NCI-H1048 (cell line): ENCODE results near the gene CHST11.

ENCODE experiments used
- DNase-seq: peaks from one replicate; lab custom pipeline; 2025; lab: John Stamatoyannopoulos, UW

Gene CHST11

DNA sequence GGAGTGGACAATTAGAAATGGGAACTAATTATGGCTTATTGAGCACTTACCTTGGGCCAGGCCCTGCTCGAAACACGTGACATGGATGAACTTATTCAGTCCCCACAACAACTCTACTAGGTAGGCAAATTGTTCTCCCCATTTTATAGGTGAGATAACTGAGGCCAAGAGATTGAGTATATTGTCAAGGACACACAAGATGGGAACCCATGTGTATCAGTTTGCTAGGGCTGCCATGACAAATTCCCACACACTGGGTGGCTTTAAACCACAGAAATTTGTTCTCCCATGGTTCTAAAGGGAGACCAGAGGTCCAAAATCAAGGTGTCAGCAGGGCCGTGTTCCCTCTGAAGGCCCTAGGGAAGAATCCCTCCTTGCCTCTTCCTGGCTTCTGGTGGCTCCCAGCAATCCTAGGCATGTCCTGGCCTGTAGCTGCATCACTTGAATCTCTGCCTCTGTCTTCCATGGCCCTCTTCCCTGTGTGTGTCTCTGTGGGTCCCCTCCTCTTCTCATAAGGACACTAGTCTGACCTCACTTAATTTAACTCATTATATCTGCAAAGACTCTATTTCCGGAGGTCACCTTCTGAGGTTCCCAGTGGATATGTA is 128.8 kb downstream of the CHST11 start:
- DNase-seq = no peak

DNA sequence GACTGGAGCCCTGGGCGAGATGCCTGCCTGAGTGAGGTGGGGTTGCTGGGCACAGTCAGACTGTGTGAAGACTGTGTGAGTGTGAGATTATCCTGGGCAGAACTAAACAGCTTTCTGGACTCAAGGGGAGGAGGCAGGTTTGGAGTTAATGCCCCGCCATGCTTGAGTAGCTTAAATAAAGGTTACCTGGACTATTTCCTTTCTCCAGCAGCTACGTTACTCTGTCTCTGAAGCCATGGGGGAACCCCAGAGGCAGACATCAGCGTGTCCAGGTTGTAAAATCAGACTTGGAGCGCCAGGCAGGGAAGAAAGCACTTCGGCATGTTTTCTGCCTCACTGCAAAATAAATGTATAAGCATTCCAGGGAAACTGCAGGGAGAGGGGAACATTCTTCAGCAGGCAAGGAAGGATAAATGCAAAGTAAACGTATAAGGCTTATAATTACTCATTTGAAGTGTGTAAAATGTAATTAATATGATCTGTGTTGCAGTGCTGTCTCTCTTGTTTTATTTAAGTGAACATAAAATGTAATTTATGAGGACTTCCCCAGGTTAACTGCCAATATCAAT is 129.7 kb downstream of the CHST11 start:
- DNase-seq = no peak

DNA sequence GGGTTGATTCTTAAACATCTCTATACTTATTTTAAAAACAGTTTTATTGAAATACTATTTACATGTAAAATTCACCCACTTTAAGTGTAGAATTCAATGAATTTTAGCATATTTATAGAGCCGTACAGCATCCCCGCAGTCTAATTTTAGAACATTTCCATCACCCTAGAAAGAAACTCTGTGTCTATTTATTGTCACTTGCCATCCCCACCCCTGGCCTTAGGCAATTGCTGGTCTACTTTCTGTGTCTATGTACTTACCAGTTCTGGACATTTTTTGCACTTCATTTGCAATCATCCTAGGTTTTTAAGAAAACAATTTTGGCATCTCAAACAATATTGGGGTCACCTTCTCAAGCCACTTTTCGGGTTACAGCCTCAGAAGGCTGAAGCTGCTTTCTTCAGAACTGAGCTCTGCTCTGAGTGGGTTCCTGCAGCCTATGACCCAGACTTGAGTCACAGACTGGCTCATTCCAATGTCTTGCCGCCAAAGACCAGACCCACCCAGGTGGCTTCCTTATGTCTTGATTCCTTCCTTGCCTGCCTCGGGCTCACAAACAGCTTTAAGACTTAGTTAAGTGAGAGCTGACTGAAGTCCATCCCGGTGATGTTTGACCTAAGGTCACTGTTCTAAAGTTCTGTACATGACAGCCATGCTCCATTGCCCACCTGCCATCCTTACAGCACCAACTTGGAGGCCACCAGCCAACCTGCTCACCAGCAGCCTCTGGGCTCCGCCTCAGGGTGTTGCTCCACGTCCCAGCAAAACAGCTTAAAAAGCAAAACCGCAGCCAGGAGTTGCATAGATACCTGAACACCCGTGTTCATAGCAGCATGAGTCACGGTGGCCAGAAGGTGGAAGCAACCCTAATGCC is 131.5 kb downstream of the CHST11 start:
- no peak for DNase-seq

DNA sequence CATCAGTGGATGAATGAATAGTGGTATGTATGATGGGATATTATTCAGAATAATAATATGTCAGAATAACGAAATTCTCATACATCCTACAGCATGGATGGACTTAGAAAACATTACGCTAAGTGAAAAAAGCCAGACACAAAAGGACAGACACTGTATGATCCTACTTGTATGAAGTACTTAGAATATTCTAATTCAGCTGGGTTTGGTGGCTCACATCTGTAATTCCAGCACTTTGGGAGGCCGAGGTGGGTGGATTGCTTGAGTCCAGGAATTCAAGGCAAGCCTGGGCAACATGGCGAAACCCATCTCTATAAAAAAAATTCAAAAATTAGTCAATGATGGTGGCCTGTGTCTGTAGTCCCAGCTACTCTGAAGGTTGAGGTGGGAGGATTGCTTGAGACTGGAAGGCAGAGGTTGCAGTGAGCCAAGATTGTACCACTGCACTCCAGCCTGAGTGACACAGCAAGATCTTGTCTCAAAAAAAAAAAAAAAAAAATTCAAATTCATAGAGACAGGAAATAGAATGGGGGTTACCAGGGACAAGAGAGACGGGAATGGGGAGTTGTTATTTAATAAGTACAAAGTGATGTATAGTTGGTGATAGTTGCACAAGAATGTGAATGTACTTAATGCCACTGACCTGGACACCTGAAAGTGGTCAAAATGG is 132.3 kb downstream of the CHST11 start:
- no peak for DNase-seq

DNA sequence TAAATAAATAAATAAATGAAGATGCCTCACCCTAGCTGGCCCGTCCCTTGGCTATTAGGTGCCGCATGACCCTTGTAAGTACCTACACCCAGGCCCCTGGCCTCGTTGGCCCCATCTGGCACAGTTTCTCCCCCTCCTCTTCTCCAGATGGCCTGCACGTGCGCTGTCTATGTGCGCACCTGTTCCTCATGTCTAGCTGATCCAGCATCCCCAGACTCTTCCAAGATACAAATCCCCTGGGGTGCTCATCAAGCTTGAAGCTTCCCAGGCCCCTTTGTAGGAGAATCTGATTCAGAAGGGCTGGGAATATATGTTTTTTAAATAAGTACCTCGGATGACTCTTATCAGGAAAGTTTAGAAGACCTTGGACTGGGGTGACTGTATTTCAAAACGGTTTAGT is 133.3 kb downstream of the CHST11 start:
- no peak for DNase-seq

DNA sequence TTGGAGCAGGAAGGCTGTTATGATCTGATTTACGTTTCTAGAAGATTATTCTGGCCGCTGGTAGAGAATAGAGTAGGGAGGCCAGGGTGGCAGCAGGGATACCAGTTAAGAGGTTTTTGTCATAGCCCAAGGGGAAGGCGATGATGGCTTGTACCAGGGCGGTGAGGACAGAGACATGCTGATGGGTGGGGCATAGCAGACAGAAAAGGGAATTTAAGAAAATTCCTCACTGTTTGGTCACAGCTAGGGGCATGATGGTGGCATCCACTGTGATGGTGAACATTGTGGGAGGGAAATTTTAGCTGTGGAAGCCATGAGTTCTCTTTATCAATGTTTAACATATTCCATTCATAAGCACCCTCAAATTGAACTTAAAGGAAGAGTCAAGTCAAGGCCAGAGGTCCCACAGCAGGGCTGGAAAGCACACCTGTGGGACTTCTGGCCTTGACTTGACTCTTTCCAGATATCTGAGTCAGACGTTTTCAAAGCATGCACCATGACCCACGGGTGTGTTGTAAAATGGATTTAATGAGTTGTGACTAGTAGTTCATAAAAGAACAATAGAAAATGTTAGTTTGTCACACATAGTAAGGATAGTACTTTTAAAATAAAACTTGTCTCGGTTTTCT is 134.6 kb downstream of the CHST11 start:
- DNase-seq = no peak

DNA sequence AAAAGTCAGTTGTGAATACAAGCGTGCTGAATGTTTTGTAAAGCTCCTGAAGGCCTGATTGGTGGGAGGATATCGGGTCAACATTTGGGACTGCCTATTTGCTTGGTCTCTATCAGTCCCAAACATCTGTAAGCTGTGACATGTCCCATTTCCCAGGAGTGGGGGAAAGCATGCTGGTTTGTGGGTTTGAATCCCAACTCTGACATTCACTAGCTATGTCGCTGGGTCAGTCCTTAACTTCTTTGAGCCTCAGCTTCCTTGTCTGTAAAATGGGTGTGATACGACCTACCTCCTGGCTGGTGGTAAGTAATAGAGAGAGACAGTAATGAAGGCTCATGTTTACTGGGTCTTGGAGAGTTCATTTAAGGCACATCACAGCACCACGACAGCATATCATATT is 136.7 kb downstream of the CHST11 start:
- DNase-seq = no peak

DNA sequence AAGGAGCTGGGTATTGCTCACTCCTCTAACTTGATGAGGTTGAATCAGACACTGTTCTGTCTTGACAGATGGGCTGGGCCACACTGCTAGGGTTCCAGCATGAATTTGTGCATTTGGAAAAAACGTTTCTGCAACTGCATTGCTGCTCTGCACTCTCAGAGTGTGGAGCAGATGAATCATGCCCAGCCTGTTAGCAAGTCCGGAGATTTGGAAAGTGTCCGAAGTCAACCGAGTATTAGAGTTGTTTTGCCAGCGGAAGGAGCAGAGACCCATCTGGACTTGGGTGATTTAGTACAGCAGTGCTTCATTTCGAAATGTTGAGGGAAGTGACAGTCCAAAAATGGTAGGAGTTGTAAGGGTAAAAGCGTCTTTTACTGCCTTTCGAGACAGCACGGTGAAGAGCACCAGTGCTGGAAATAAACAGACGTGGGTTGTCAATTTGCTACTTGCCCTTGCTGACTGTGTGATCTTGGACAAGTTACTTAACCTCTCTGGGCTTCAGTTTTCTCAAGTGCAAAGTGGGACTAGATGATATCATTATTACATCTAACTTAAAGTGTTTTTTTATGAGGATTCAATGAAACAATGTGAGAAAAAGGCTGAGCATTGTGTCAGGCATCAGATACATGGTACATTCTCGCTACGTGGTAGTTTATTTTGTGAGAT is 139.5 kb downstream of the CHST11 start:
- DNase-seq = no peak

DNA sequence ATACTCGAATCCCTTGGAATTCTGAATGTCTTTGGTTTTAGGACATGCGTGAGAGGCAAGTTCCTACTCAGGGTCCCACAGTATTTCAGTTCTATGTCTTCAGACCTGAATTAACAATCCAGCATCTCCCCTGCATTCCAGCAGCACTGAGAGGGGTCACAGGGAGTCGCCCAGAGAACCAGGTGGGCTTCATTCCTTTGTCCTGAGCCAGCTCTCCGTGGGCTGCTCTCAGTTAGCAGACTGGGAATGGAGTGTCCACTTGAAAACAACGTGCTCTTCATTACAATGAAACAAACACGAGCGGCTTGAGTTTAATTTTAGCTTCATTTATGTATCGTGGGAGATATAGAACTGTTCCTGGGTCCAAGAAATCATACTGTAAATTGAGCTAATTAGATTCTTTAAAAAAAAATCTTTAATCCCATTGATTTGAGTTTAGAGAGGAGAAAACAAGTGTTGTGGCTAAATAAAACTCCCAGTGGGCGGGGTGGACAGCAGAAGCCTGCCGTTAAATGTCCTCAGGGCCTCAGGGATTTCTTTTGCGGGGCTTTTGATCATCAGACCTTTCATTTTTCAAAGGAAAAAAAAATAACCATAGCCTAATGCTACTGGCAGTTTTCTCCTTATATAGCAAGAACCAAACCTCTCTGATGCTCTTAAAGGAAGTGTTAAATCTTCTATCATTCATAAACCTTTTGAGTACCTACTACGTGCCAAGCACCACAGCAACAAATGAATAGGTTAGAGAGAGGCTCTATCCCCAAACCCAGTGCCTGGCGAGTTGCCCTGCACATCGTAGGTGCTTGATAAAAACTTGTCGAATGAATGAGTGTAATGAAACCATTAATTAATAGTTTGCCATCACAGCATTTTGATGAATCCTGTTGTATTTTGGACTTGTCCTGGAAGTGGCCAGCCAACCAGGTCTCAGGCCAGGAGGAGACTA is 140.4 kb downstream of the CHST11 start:
- DNase-seq = no peak

DNA sequence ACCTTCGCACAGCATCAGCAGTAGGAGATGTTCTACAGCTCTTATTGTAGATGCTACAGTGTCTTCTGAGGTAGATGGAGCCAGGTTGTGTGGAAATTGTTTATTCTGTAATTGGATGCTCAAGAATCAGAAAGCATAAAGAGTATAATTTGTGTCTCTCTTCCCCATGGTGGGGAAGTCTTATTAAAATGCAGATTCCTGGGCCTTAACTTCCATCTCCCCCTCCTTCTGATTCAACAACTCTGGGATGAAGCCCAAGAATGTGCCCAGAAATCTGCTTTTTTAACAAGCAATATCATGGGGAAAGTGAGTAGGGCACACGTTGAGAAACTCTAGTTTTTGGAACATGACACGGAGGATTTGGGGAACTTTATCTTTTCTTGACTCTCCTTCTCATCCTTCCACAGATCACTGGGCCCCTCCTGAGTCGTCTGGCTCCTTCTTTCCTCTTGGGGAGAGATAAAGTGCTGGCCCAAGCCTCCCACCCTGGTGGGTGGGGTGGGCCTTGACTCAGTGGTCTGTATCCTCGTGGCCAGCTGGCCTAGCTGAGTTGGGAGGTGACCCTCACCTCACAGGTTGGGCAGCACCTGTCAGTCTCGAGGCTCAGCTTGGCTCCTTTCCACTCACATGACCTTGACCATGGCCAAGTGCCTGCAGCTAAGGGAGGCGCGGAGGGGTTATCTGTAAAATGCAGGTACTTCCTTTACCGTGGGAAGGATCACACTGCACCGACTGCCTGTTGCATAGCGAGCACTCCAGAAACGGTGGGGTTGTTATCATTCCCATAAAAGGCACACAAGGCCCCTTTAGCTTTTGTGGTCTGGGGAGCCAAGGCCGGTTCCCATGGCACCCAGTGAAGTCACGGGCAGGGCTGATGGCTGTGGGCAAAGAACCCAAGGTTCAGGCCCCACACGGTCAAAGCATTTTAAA is 141.9 kb downstream of the CHST11 start:
- no peak for DNase-seq

DNA sequence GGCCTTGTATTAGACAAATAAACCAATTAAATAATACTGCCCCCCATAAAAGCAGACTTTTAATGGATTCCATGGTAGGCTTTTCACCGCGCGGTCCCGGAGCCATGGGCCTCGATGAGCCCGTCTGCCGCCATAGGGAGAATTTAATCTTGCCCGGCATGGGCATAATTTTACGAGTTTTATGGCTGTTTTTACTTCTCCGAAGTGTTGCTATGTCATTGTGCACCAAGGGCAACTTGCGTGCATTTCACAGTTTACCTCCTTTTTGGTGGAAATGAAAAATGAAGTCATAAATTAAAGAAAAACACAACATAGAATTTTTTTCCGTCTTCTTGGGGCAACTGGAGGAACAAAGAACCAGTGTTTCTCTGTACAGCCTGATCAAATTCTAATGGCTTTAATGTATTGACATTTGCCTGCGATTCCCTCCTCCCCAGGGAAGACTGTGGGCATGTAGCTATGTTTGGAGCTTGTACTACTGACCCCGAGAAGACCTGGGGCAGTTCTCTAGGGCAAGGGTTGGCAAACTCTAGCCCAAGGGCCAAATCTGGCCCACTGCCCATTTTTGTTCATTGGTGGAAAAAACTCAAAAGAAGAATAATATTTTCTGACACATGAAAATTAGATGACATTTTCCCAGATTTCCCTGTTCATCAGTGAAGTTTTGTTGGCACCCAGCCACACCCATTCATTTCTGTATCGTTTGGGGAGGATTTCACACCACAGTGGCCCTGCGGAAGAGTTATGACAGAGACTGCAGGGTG is 142.7 kb downstream of the CHST11 start:
- DNase-seq = no peak

DNA sequence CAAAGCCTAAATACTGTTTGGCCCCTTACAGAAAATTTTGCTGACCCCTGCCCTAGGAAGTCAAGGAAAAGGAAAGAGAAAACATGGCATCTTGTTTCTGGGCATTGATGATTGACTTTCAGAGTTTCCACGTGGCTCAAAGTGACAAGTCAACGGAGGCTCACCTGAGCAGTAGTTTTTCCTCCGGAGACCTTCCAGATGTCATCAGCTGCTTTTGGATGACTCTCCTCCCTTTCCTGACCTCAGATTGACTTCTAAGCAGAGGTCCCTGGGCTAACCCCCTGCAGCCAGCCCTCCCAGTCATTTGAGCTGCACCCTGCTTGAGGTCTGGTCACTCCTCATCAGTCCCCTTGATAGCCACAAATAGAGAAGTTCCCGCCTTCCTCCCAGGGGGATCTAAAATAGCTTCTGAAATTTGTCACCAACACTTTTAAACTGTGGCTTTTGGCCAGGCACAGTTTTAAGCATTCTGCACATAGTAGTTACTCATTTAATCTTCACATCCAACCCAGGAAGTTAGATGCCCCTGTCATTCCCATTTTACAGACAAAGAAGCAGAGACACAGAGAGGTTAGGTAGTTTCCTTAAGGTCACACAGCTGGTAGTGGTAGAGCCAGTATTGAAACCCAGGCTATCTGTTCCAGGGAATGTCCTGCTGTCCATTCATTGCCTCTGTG is 143.4 kb downstream of the CHST11 start:
- no peak for DNase-seq

DNA sequence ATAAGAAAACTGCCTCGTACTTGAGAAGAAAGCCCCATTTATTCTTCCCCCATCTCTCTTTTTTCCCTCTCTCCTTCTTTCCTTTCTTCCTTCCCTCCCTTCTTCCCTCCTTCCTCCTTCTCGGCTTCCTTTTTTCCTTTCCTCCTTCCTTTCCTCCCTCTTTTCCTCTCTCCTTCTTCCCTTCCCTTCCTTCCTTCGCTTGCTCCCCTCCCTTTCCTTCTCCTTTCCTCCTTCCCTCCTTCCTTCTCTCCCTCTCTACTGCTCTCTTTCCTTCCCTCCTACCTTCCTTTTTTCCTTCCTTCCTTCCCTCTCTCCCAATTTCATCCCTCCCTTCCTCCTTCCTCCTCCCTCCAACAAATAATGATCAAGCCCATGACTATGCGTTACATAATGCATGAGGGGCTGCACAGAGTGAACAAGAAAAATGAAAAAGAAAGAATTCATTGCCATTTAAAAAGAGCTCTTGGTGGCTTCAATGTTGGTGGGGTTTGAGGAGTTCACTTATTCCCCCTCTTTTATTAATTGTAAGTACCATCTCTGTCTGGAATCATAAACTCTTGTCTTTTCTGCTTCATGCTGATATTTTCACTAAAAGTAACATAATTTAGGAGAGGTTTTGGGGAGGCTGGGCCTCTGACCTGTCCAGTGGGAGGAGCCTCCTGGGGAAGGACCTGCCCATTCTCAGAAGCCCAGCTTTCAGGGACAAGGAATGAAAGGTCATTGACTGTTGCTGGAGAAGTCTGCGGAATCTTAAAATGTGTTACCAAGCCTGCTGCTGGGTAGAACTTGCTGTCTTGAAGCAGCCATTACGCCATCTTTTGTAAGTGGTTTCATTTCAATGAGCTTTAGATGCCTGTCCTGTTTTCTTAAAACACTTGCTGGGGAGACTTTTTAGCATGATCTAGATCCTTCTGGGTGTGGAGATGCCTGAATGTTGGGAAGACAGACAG is 144.3 kb downstream of the CHST11 start:
- DNase-seq = no peak

DNA sequence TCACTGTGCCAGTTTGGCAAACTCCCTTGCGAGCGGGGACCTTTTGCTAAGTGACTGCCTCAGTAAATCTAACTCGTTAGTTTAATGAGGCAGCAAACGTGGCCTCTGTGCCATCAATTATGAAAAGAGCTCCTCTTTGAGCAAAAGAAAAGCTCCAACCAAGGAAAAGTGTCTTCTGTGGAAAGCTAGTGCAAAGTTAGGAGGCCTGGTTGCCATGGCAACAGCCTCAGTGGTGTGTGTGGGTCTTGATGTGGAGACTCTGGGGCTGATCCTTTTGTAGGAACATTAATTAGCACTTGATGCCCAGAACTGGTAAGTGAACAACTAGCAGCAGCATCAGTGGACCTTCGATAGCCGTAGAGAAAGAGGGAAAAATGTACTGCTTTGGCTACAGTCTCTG is 145.7 kb downstream of the CHST11 start:
- no peak for DNase-seq

DNA sequence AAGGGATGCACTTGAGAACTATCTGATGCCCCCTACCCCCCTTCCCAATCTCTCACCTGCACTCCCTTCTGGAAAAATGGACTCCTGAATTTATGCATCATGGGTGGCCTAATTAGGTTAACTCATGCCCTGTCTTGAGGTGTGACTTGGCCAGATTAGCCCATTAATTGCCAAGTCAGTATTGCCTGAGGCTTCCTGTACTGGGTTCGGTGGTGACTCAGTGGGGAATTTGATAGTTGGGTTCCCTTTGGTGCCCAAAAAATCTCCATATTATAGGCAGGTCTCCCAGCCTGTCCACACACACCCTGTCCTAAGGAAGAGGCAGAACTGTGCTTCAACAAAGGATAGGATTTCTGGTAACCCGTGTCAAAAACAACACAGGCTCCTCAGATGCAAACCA is 146.1 kb downstream of the CHST11 start:
- DNase-seq = no peak

DNA sequence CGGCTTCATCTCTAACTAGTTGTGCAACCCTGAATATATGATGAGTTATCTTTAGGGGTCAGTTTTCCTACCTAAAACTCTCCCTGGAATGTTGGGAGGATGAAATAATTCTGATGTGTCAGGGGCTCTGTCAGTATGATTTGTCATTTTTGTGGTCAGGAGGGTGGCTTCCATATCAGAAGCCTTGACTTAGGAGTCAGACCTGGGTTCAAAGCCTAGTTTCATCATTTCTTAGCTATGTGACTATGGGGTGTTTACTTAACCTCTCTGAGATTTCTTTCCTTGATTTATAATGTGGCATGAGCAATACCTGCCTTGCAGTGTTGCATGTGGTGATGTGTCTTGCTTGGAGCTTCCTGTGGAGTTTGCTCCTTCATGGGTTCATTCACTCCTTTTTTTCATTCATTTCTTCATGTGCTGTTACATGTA is 146.8 kb downstream of the CHST11 start:
- DNase-seq = no peak
